H1 (cell line): ENCODE data around the gene TGFA. TPM values are rescaled to one million over a fixed set of nuclear protein-coding genes. Genes with fewer than 3 reads are reported as not detected.

Experiments used
- CTCF ChIA-PET: fragments of 300-600 bp; sonication (Branson Sonifier 250); formaldehyde crosslinking; loops from one replicate; lab custom pipeline; 2021; ENCODE audit not compliant: partially characterized antibody; lab: Charles Lee
- POLR2A ChIA-PET: fragments of 300-600 bp; sonication (Branson Sonifier 250); formaldehyde crosslinking; loops from one replicate; lab custom pipeline; 2021; ENCODE audit warnings: inconsistent platforms; ENCODE audit not compliant: partially characterized antibody; lab: Charles Lee
- DNase-seq, 2 experiments: peaks; one replicate each; pipeline versions ENCODE4 v3.0.0 to v3.0.0-alpha.2; 2010 to 2022; ENCODE audit warnings: low spot score in 2 of 2, low read depth in 1 of 2, mixed read lengths in 1 of 2
- FAIRE-seq: peaks from 2 replicates; lab custom pipeline; 2011; peaks lifted over from hg19 to GRCh38; lab: Jason Lieb, UNC
- H2AFZ ChIP-seq: 2 replicates; pipeline ENCODE4 v1.8.1; 2012; ENCODE audit warnings: low read length, inconsistent platforms
- H2AK5ac ChIP-seq: 2 replicates; pipeline ENCODE4 v1.6.1; 2013; ENCODE audit warnings: low read depth, low read length
- H2BK120ac ChIP-seq: replicated peaks from 2 replicates; pipeline ENCODE3; 2013; ENCODE audit warnings: low read depth, low read length, inconsistent platforms
- H2BK12ac ChIP-seq: 2 replicates; pipeline ENCODE4 v1.6.1; 2013; ENCODE audit warnings: low read depth, low read length
- H2BK15ac ChIP-seq: 2 replicates; pipeline ENCODE4 v1.6.1; 2013; ENCODE audit warnings: low read length
- H2BK20ac ChIP-seq: 2 replicates; pipeline ENCODE4 v1.6.1; 2013; ENCODE audit warnings: low read length
- H2BK5ac ChIP-seq: 2 replicates; pipeline ENCODE4 v1.6.1; 2013; ENCODE audit warnings: low read depth, low read length
- H3K14ac ChIP-seq: 2 replicates; pipeline ENCODE4 v1.6.1; 2013; ENCODE audit warnings: inconsistent platforms; ENCODE audit not compliant: insufficient read length
- H3K18ac ChIP-seq: 2 replicates; pipeline ENCODE4 v1.6.1; 2013; ENCODE audit warnings: low read length; ENCODE audit errors: extremely low read depth
- H3K23ac ChIP-seq: 2 replicates; pipeline ENCODE4 v1.6.1; 2013; ENCODE audit warnings: inconsistent platforms; ENCODE audit not compliant: insufficient read length
- H3K23me2 ChIP-seq: 2 replicates; pipeline ENCODE4 v1.6.1; 2013; ENCODE audit warnings: low read depth, low read length
- H3K27ac ChIP-seq: 2 replicates; pipeline ENCODE4 v1.6.1; 2011; ENCODE audit warnings: low read depth, low read length, inconsistent platforms
- H3K27me3 ChIP-seq, 4 experiments: replicated peaks in 1 of 4; 1 replicate in 1 of 4; 2 replicates in 3 of 4; pipeline versions ENCODE4 v1.6.1 to v1.8.1; 2011 to 2013; ENCODE audit warnings: low read length in 3 of 4, mild to moderate bottlenecking in 3 of 4, inconsistent platforms in 2 of 4, mixed read lengths in 2 of 4, moderate library complexity in 1 of 4; ENCODE audit not compliant: control insufficient read depth in 3 of 4, insufficient read depth in 3 of 4; ENCODE audit errors: extremely low read depth in 1 of 4
- H3K36me3 ChIP-seq, 4 experiments: 2 replicates each; pipeline versions ENCODE4 v1.6.1 to v1.8.1; 2011 to 2013; ENCODE audit warnings: mild to moderate bottlenecking in 4 of 4, low read length in 3 of 4, moderate library complexity in 2 of 4, control low read depth in 1 of 4, inconsistent platforms in 1 of 4; ENCODE audit not compliant: insufficient read depth in 4 of 4, control insufficient read depth in 2 of 4
- H3K4ac ChIP-seq: replicated peaks from 2 replicates; pipeline ENCODE3; 2013; ENCODE audit warnings: low read length, low read depth, mixed read lengths, inconsistent platforms; ENCODE audit not compliant: insufficient read length
- H3K4me1 ChIP-seq, 4 experiments: replicated peaks in 1 of 4; 1 replicate in 1 of 4; 2 replicates in 3 of 4; pipeline versions ENCODE4 v1.6.1 to v1.8.1; 2011 to 2013; ENCODE audit warnings: low read length in 3 of 4, inconsistent platforms in 2 of 4, mixed read lengths in 1 of 4; ENCODE audit not compliant: insufficient read depth in 4 of 4, control insufficient read depth in 3 of 4
- H3K4me2 ChIP-seq, 2 experiments: 2 replicates each; pipeline versions ENCODE4 v1.6.1 to v1.8.1; 2011 to 2013; ENCODE audit warnings: low read depth in 2 of 2, low read length in 2 of 2, control low read depth in 1 of 2, inconsistent platforms in 1 of 2, mild to moderate bottlenecking in 1 of 2; ENCODE audit not compliant: insufficient read depth in 1 of 2
- H3K4me3 ChIP-seq, 4 experiments: fragments of 200-600, 300-600 bp in 1 of 4; sonication (generic), shearing (Covaris generic), sonication (Bioruptor Twin) in 1 of 4; 2 replicates each; pipeline versions ENCODE4 v1.5.1 to v1.8.1; 2011 to 2016; ENCODE audit warnings: low read length in 4 of 4, low read depth in 3 of 4, control low read depth in 2 of 4, inconsistent platforms in 2 of 4, mild to moderate bottlenecking in 2 of 4, mixed read lengths in 1 of 4, moderate library complexity in 1 of 4; ENCODE audit not compliant: insufficient read depth in 2 of 4; ENCODE audit errors: extremely low read depth in 1 of 4
- H3K56ac ChIP-seq: replicated peaks from 2 replicates; pipeline ENCODE3; 2013; ENCODE audit warnings: low read depth, mild to moderate bottlenecking, mixed read lengths, low read length, inconsistent platforms; ENCODE audit not compliant: insufficient read length
- H3K79me1 ChIP-seq: 2 replicates; pipeline ENCODE4 v1.6.1; 2013; ENCODE audit warnings: low read depth, low read length, control low read depth
- H3K79me2 ChIP-seq, 2 experiments: 2 replicates each; pipeline versions ENCODE4 v1.6.1 to v1.8.1; 2012 to 2013; ENCODE audit warnings: low read length in 2 of 2, mild to moderate bottlenecking in 2 of 2, inconsistent platforms in 1 of 2; ENCODE audit not compliant: insufficient read depth in 2 of 2, control insufficient read depth in 1 of 2
- H3K9ac ChIP-seq, 4 experiments: replicated peaks in 1 of 4; 1 replicate in 1 of 4; 2 replicates in 3 of 4; pipeline versions ENCODE4 v1.6.1 to v1.8.1; 2011 to 2013; ENCODE audit warnings: low read depth in 3 of 4, low read length in 3 of 4, control low read depth in 2 of 4, mild to moderate bottlenecking in 2 of 4, moderate library complexity in 2 of 4, inconsistent platforms in 1 of 4; ENCODE audit errors: extremely low read depth in 1 of 4
- H3K9me3 ChIP-seq, 2 experiments: 2 replicates each; pipeline versions ENCODE4 v1.6.1 to v1.8.1; 2012 to 2013; ENCODE audit warnings: mild to moderate bottlenecking in 2 of 2, moderate library complexity in 2 of 2, control low read depth in 1 of 2, inconsistent platforms in 1 of 2, low read depth in 1 of 2, low read length in 1 of 2, mixed read lengths in 1 of 2; ENCODE audit not compliant: insufficient read depth in 2 of 2
- H4K20me1 ChIP-seq, 2 experiments: replicated peaks in 1 of 2; 2 replicates each; pipeline versions ENCODE3 to v1.8.1; 2011 to 2013; ENCODE audit warnings: inconsistent platforms in 2 of 2, low read length in 2 of 2, mild to moderate bottlenecking in 1 of 2; ENCODE audit not compliant: insufficient read depth in 2 of 2, control insufficient read depth in 1 of 2
- H4K5ac ChIP-seq: 2 replicates; pipeline ENCODE4 v1.6.1; 2013; ENCODE audit warnings: low read length, low read depth, mixed read lengths, inconsistent platforms; ENCODE audit not compliant: insufficient read length
- H4K8ac ChIP-seq: 2 replicates; pipeline ENCODE4 v1.8.0; 2013; ENCODE audit warnings: mild to moderate bottlenecking, moderate library complexity, low read length, inconsistent platforms; ENCODE audit not compliant: insufficient read depth; ENCODE audit errors: extremely low read depth
- H4K91ac ChIP-seq: replicated peaks from 2 replicates; pipeline ENCODE3; 2013; ENCODE audit warnings: low read length, mixed read lengths, inconsistent platforms; ENCODE audit not compliant: insufficient read length
- CEBPB ChIP-seq: IDR thresholded peaks from 2 replicates; pipeline ENCODE4 v1.6.1; 2012; ENCODE audit warnings: low read depth, low read length
- E2F6 ChIP-seq: IDR thresholded peaks from 2 replicates; pipeline ENCODE4 v1.6.1; 2012; ENCODE audit warnings: inconsistent platforms
- GTF2F1 ChIP-seq: IDR thresholded peaks from 2 replicates; pipeline ENCODE4 v1.6.1; 2012; ENCODE audit warnings: low read depth, low read length, improper control_type of control experiment, borderline replicate concordance
- HDAC2 ChIP-seq, 2 experiments: fragments of 300-600 bp in 1 of 2; sonication (generic) in 1 of 2; IDR thresholded peaks; 2 replicates each; pipeline ENCODE4 v1.6.1; 2011 to 2012; ENCODE audit warnings: low read depth in 2 of 2, low read length in 2 of 2, mild to moderate bottlenecking in 2 of 2, moderate library complexity in 2 of 2, borderline replicate concordance in 1 of 2, inconsistent platforms in 1 of 2
- KDM4A ChIP-seq: IDR thresholded peaks from one replicate; pipeline ENCODE4 v1.7.1; 2012; ENCODE audit warnings: low read depth, mild to moderate bottlenecking, moderate library complexity, low read length, inconsistent platforms; ENCODE audit not compliant: severe bottlenecking
- SIN3A ChIP-seq, 2 experiments: IDR thresholded peaks in 1 of 2; conservative IDR thresholded peaks in 1 of 2; 2 replicates each; pipeline ENCODE4 v1.6.1; 2011 to 2012; ENCODE audit warnings: low read length in 2 of 2, improper control_type of control experiment in 1 of 2, low read depth in 1 of 2, mild to moderate bottlenecking in 1 of 2
- USF2 ChIP-seq: IDR thresholded peaks from 2 replicates; pipeline ENCODE4 v1.6.1; 2011; ENCODE audit warnings: low read length, improper control_type of control experiment
- WGBS, 2 experiments: shearing (Covaris generic) in 1 of 2; methylation state at CpG; one replicate each; pipeline versions ENCODE4 v1.1.6 to v1.1.7; 2013 to 2015; ENCODE audit warnings: low lambda C conversion rate in 2 of 2, mixed read lengths in 2 of 2, inconsistent platforms in 1 of 2, low coverage in 1 of 2, missing lambda C conversion rate in 1 of 2; ENCODE audit not compliant: insufficient replicate concordance in 2 of 2, insufficient coverage in 1 of 2, insufficient read length in 1 of 2; ENCODE audit errors: extremely low coverage in 1 of 2, missing lambda C conversion rate in 1 of 2; 5-methylcytosine and 5-hydroxymethylcytosine counted together
- polyA plus RNA-seq, 7 experiments: library from polyadenylated mRNA; depleted of rRNA in 3 of 7; stranded (reverse) in 5 of 7; unstranded in 2 of 7; fragments of >200 nt in 5 of 7; fragments of 200-250 nt in 2 of 7; gene quantifications; 1 replicate in 5 of 7; 2 replicates in 1 of 7; 4 replicates in 1 of 7; pipeline versions ENCODE4 v1.2.1 to v1.2.3, GENCODE V29; 2011 to 2013; ENCODE audit warnings: missing spikeins in 2 of 7, mixed read lengths in 2 of 7
- total RNA-seq: library from RNA; stranded (reverse); fragmentation: NEBNext Ultra II Directional; extraction: Animal tissue kit (Norgen Biotek cat#: 25700); gene quantifications from 2 replicates; pipeline ENCODE4 v1.2.1, GENCODE V29; 2021
- TF ChIP-seq, protein P1 (sequence below), 3 experiments: IDR thresholded peaks; 1 replicate in 2 of 3; 2 replicates in 1 of 3; pipeline versions ENCODE4 v1.5.1 to v1.6.1; 2011; ENCODE audit warnings: low read length in 3 of 3, mild to moderate bottlenecking in 3 of 3, inconsistent platforms in 2 of 3, low read depth in 1 of 3, moderate library complexity in 1 of 3; ENCODE audit not compliant: insufficient read depth in 1 of 3; ENCODE audit errors: control extremely low read depth in 1 of 3

The TGFA gene
- total and polyA plus RNA-seq, 2 of the 8 experiments (the other 6 are each of a cell fraction or from before 2014, with no cell fraction given): 1.8 to 3.7 TPM

DNA sequence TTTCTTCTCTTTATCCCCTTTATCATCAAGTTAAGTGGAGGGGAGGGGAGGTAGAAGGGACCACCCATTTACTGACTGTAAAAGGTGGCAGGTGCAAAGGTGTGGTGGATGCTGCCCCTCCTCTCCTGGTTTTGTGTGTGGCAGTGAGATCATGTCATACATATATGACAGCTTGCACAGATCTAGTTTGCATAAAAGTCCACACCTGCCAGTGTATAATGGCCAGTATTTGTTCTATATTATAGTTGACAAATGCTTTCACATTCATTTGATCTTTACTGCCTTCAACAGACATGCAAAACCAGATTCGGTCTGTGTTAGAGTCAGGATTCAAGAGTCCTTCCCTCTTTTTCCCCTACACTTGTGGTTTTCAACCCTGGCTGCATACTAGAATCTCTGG is 55.1 kb downstream of the TGFA start:
- no peak overlapping the region for H3K14ac ChIP-seq
- no peak overlapping the region for H3K23ac ChIP-seq
- H2BK20ac ChIP-seq: no peak overlapping the region
- DNase-seq: no peak
- H2BK120ac ChIP-seq: no peak overlapping the region
- H2AK5ac ChIP-seq: no peak overlapping the region
- H3K56ac ChIP-seq: no peak overlapping the region
- no peak overlapping the region for H2AFZ ChIP-seq
- H4K5ac ChIP-seq: no peak overlapping the region
- WGBS, 2 experiments: 73% methylated on average over 1 of the region's 1 CpG; no CpG with 5 or more reads in 1 of the 2 experiments
- ChIA-PET CTCF (interaction anchor here (0.9 to 3.0 kb wide), 13 partner anchors 15 to 158 kb away, joined by 3 to 15 read pairs (median 4); no protein-coding TSS in a partner anchor), POLR2A (interaction anchor here (1.2 kb wide), 1 partner anchor 54 kb away, joined by 3 read pairs; no protein-coding TSS in a partner anchor)
- H2BK12ac ChIP-seq: no peak overlapping the region
- H3K23me2 ChIP-seq: no peaks in the 10 kb centered on the region
- no peaks in the 10 kb centered on the region for H4K20me1 ChIP-seq
- FAIRE-seq: no peak
- H3K4ac ChIP-seq: no peak overlapping the region
- no peak overlapping the region for H3K4me2 ChIP-seq
- no peak overlapping the region for H3K4me3 ChIP-seq
- no peak overlapping the region for H4K8ac ChIP-seq
- no peaks in the 10 kb centered on the region for H3K79me1 ChIP-seq
- H2BK15ac ChIP-seq: no peak overlapping the region
- no peaks in the 10 kb centered on the region; a peak in 1 of 7 replicates for H3K27me3 ChIP-seq
- no peak overlapping the region for H3K9ac ChIP-seq
- H3K18ac ChIP-seq: no peak overlapping the region
- H3K9me3 ChIP-seq: no peaks in the 10 kb centered on the region
- no peak overlapping the region for H2BK5ac ChIP-seq
- no peak overlapping the region for H3K27ac ChIP-seq
- no peaks in the 10 kb centered on the region for H3K36me3 ChIP-seq
- H3K79me2 ChIP-seq: no peaks in the 10 kb centered on the region
- H3K4me1 ChIP-seq: peaks cover 0 to 2% (median 0%) of the 10 kb centered on the region in 4 experiments; a peak in 1 of 7 replicates
- no peak overlapping the region for H4K91ac ChIP-seq
- TF ChIP-seq HDAC2 (IDR thresholded peaks at IDR 0.05; ENCODE audit: borderline replicate concordance in 1 of 2, low read depth in 2 of 2, low read length in 2 of 2) (no peak), GTF2F1 (no peak), SIN3A (conservative IDR thresholded peaks at IDR 0.05 in 1 of 2, IDR thresholded peaks at IDR 0.05 in 1 of 2; ENCODE audit: low read depth in 1 of 2, low read length in 2 of 2) (no peak), E2F6 (no peak), USF2 (no peak), KDM4A (no peak), CEBPB (no peak)
- TF ChIP-seq, protein P1, sequence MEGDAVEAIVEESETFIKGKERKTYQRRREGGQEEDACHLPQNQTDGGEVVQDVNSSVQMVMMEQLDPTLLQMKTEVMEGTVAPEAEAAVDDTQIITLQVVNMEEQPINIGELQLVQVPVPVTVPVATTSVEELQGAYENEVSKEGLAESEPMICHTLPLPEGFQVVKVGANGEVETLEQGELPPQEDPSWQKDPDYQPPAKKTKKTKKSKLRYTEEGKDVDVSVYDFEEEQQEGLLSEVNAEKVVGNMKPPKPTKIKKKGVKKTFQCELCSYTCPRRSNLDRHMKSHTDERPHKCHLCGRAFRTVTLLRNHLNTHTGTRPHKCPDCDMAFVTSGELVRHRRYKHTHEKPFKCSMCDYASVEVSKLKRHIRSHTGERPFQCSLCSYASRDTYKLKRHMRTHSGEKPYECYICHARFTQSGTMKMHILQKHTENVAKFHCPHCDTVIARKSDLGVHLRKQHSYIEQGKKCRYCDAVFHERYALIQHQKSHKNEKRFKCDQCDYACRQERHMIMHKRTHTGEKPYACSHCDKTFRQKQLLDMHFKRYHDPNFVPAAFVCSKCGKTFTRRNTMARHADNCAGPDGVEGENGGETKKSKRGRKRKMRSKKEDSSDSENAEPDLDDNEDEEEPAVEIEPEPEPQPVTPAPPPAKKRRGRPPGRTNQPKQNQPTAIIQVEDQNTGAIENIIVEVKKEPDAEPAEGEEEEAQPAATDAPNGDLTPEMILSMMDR (IDR thresholded peaks at IDR 0.05; ENCODE audit: control extremely low read depth in 1 of 3, insufficient read depth in 1 of 3, low read depth in 1 of 3, low read length in 3 of 3): no peak
